GM23338 (cell line): ENCODE data around the gene STOX2. TPM values are rescaled to one million over a fixed set of nuclear protein-coding genes. Genes with fewer than 3 reads are reported as not detected.

Experiments
- ATAC-seq: fragments of 200-7000 bp; cut with Tn5 transposase; 3 replicates; pipeline ENCODE4 v1.9.1; 2020
- DNase-seq: peaks from one replicate; pipeline ENCODE4 v3.0.0-alpha.2; 2015; ENCODE audit warnings: low spot score
- H2AFZ ChIP-seq: fragments of 200-600 bp; sonication (generic); 2 replicates; pipeline ENCODE4 v1.8.0; 2016; ENCODE audit warnings: antibody characterized with exemption, mild to moderate bottlenecking, moderate library complexity
- H3F3A ChIP-seq: fragments of 200-600 bp; sonication (generic); replicated peaks from 2 replicates; pipeline ENCODE4 v1.8.0; 2017; ENCODE audit warnings: antibody characterized with exemption, mixed run types, low read depth
- H3K27ac ChIP-seq: fragments of 200-600 bp; sonication (generic); 2 replicates; pipeline ENCODE4 v1.6.1; 2016; ENCODE audit warnings: low read depth
- H3K27me3 ChIP-seq: fragments of 200-600 bp; sonication (generic); 2 replicates; pipeline ENCODE4 v1.8.0; 2016; ENCODE audit warnings: mild to moderate bottlenecking, mixed run types, moderate library complexity; ENCODE audit not compliant: insufficient read depth
- H3K36me3 ChIP-seq: fragments of 200-600 bp; sonication (generic); 2 replicates; pipeline ENCODE4 v1.8.0; 2016; ENCODE audit warnings: mild to moderate bottlenecking; ENCODE audit not compliant: insufficient read depth
- H3K4me1 ChIP-seq: fragments of 200-600 bp; sonication (generic); 2 replicates; pipeline ENCODE4 v1.8.0; 2016; ENCODE audit warnings: mild to moderate bottlenecking, moderate library complexity; ENCODE audit not compliant: insufficient read depth
- H3K4me2 ChIP-seq: fragments of 200-600 bp; sonication (generic); 2 replicates; pipeline ENCODE4 v1.7.1; 2017; ENCODE audit warnings: mixed run types
- H3K4me3 ChIP-seq: fragments of 200-600 bp; sonication (generic); 2 replicates; pipeline ENCODE4 v1.6.1; 2016; ENCODE audit warnings: mixed run types
- H3K79me2 ChIP-seq: fragments of 200-600 bp; sonication (generic); replicated peaks from 2 replicates; pipeline ENCODE4 v1.8.0; 2017; ENCODE audit warnings: mild to moderate bottlenecking; ENCODE audit not compliant: insufficient read depth
- H3K9me2 ChIP-seq: fragments of 200-600 bp; sonication (generic); 2 replicates; pipeline ENCODE4 v1.8.0; 2017; ENCODE audit not compliant: insufficient read depth
- H4K20me1 ChIP-seq: fragments of 200-600 bp; sonication (generic); replicated peaks from 2 replicates; pipeline ENCODE4 v1.8.0; 2017; ENCODE audit warnings: mild to moderate bottlenecking; ENCODE audit not compliant: insufficient read depth
- H3K27ac Mint-ChIP-seq: 2 replicates; pipeline ENCODE4 v1.8.0; 2020; ENCODE audit warnings: inconsistent platforms, mild to moderate bottlenecking, moderate library complexity, mixed read lengths
- H3K27me3 Mint-ChIP-seq: 3 replicates; pipeline ENCODE4 v1.8.0; 2022; ENCODE audit warnings: low read depth, mild to moderate bottlenecking, moderate library complexity, mixed read lengths, inconsistent platforms; ENCODE audit not compliant: insufficient read depth, poor library complexity
- H3K36me3 Mint-ChIP-seq: 3 replicates; pipeline ENCODE4 v1.8.0; 2021; ENCODE audit warnings: low read depth, mild to moderate bottlenecking, inconsistent platforms, moderate library complexity, mixed read lengths
- H3K4me1 Mint-ChIP-seq: 3 replicates; pipeline ENCODE4 v1.8.0; 2020; ENCODE audit warnings: mild to moderate bottlenecking, inconsistent platforms, mixed read lengths
- H3K4me3 Mint-ChIP-seq: 3 replicates; pipeline ENCODE4 v1.8.0; 2021; ENCODE audit warnings: moderate library complexity, mild to moderate bottlenecking, inconsistent platforms, mixed read lengths
- H3K9me3 Mint-ChIP-seq: 3 replicates; pipeline ENCODE4 v1.8.0; 2020; ENCODE audit warnings: moderate library complexity, mild to moderate bottlenecking, inconsistent platforms, mixed read lengths
- CREB1 ChIP-seq: fragments of 250-450 bp; sonication (Bioruptor Pico); IDR thresholded peaks from 2 replicates; pipeline ENCODE4 v1.5.0; 2020; ENCODE audit warnings: low read depth, mild to moderate bottlenecking, moderate library complexity
- ETS1 ChIP-seq: IDR thresholded peaks from 2 replicates; pipeline ENCODE4 v1.6.1; 2016; ENCODE audit warnings: antibody characterized with exemption
- EZH2 ChIP-seq: fragments of 200-600 bp; sonication (generic); IDR thresholded peaks from one replicate; pipeline ENCODE4 v1.8.0; 2017; ENCODE audit warnings: antibody characterized with exemption, mild to moderate bottlenecking, low read depth; ENCODE audit not compliant: unreplicated experiment
- JUNB ChIP-seq: IDR thresholded peaks from one replicate; pipeline ENCODE4 v1.6.1; 2016; ENCODE audit warnings: antibody characterized with exemption; ENCODE audit not compliant: unreplicated experiment
- NANOG ChIP-seq: IDR thresholded peaks from 2 replicates; pipeline ENCODE4 v1.6.1; 2016; ENCODE audit warnings: antibody characterized with exemption, borderline replicate concordance
- REST ChIP-seq: IDR thresholded peaks from one replicate; pipeline ENCODE4 v1.6.1; 2018; ENCODE audit warnings: antibody characterized with exemption; ENCODE audit not compliant: unreplicated experiment
- ZNF114 ChIP-seq: fragments of 250-450 bp; sonication (Bioruptor Pico); IDR thresholded peaks from 2 replicates; pipeline ENCODE4 v1.5.0; 2020; ENCODE audit warnings: mild to moderate bottlenecking, moderate library complexity
- ZNF331 ChIP-seq: fragments of 250-450 bp; sonication (Bioruptor Pico); IDR thresholded peaks from 2 replicates; pipeline ENCODE4 v1.5.0; 2020; ENCODE audit warnings: low read depth, mild to moderate bottlenecking, moderate library complexity
- ZNF462 ChIP-seq: fragments of 250-450 bp; sonication (Bioruptor Pico); IDR thresholded peaks from 2 replicates; pipeline ENCODE4 v1.5.0; 2020; ENCODE audit warnings: mild to moderate bottlenecking, moderate library complexity
- polyA plus RNA-seq: library from polyadenylated mRNA; unstranded; fragments of >200 nt; fragmentation: Nextera tagmentation; extraction: Ambion mirVana; gene quantifications from 2 replicates; pipeline ENCODE4 v1.2.1, GENCODE V29; 2016
- total RNA-seq: library from RNA; depleted of rRNA; stranded (reverse); fragments of >200 nt; shearing (Covaris generic); gene quantifications from 2 replicates; pipeline ENCODE4 v1.2.3, GENCODE V29; 2014

STOX2 gene
- total and polyA plus RNA-seq, 2 experiments from 2014 or later = 19.8 to 20.6 TPM

GRCh38 chr4:183887351-183887750 lies 17.8 kb upstream of the STOX2 start (continued):
- TF ChIP-seq ZNF462 (CRISPR knock-in tag) (no peak), NANOG (no peak), REST (no peak), JUNB (no peak), CREB1 (CRISPR knock-in tag) (no peak)

DNA sequence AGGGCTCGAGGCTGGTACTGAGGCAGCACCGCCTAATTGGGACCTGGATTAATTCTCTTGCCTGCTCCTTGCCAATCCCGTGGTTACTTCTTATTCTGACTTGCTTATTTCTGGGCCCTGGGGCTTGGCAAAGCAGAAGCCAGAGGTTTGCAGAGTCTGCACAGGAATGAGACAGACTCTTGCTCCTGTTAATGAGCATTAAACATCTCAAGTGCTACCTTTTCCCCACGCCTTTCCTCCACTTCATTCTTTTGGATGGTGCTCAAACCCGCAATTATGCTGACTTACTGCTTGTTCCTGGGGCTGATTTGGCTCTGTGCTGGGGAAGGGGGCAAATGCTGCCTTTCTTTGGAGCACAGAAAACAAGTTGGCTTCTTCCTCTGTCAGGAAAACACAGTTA lies 16.5 kb upstream of the STOX2 start:
- Histone ChIP-seq H3K4me3 (no peak overlapping the region), H3K36me3 (no peaks in the 10 kb centered on the region; the same call in 1 of the 2 replicates), H3K27ac (no peak overlapping the region), H3K4me1 (no peaks in the 10 kb centered on the region), H3F3A (no peaks in the 10 kb centered on the region), H4K20me1 (no peaks in the 10 kb centered on the region), H3K9me2 (no peaks in the 10 kb centered on the region), H3K4me2 (no peak overlapping the region), H3K27me3 (no peaks in the 10 kb centered on the region), H3K79me2 (no peaks in the 10 kb centered on the region), H2AFZ (no peak overlapping the region)
- Mint-ChIP-seq H3K9me3 (no peaks in the 10 kb centered on the region; the same call in 2 of the 3 replicates), H3K4me1 (peaks cover 11% of the 10 kb centered on the region), H3K27me3 (peaks cover 12% of the 10 kb centered on the region), H3K4me3 (no peak overlapping the region), H3K27ac (no peak overlapping the region), H3K36me3 (no peaks in the 10 kb centered on the region)
- ATAC-seq (no peak), DNase-seq (no peak)
- TF ChIP-seq REST (no peak), JUNB (no peak), EZH2 (no peak), ZNF331 (no peak), ETS1 (no peak), ZNF114 (CRISPR knock-in tag) (no peak)
